GM18505 (cell line): ENCODE data around the gene TOP2B.

Source experiments
- ATAC-seq: cut with Tn5 transposase; IDR thresholded peaks from one replicate; pipeline ENCODE4 v1.9.1; 2021; ENCODE audit not compliant: unreplicated experiment
- POLR2A ChIP-seq: IDR thresholded peaks from 4 replicates; pipeline ENCODE4 v1.6.1; 2011; ENCODE audit warnings: borderline replicate concordance; ENCODE audit not compliant: insufficient read depth, insufficient read length; ENCODE audit errors: extremely low read depth

Gene TOP2B

GRCh38 chr3:25587526-25587925 lies 77.2 kb downstream of the TOP2B start:
- TF ChIP-seq POLR2A: no peak
- no peak for ATAC-seq

GRCh38 chr3:25587094-25587493 lies 77.6 kb downstream of the TOP2B start:
- no peak for ATAC-seq
- TF ChIP-seq POLR2A: no peak

- no peak for TF ChIP-seq POLR2A
- no peak for ATAC-seq
Measured at GRCh38 chr3:25586553-25586952, 78.2 kb downstream of the TOP2B start.

GRCh38 chr3:25586167-25586505 lies 78.6 kb downstream of the TOP2B start:
- TF ChIP-seq POLR2A: no peak
- no peak for ATAC-seq

GRCh38 chr3:25585361-25586166 lies 79.1 kb downstream of the TOP2B start:
- no peak for TF ChIP-seq POLR2A
- no peak for ATAC-seq

GRCh38 chr3:25584011-25584789 lies 80.5 kb downstream of the TOP2B start:
- ATAC-seq: no peak
- TF ChIP-seq POLR2A: no peak

GRCh38 chr3:25583343-25583742 lies 81.4 kb downstream of the TOP2B start:
- ATAC-seq: no peak
- TF ChIP-seq POLR2A: no peak

GRCh38 chr3:25582242-25582641 lies 82.5 kb downstream of the TOP2B start:
- no peak for ATAC-seq
- no peak for TF ChIP-seq POLR2A

GRCh38 chr3:25581823-25582222 lies 82.9 kb downstream of the TOP2B start:
- ATAC-seq: no peak
- TF ChIP-seq POLR2A: no peak

- no peak for TF ChIP-seq POLR2A
- no peak for ATAC-seq
Measured at GRCh38 chr3:25581335-25581734, 83.4 kb downstream of the TOP2B start.

GRCh38 chr3:25580534-25580933 lies 84.2 kb downstream of the TOP2B start:
- no peak for TF ChIP-seq POLR2A
- ATAC-seq: no peak

- no peak for TF ChIP-seq POLR2A
- ATAC-seq: no peak
Measured at GRCh38 chr3:25578059-25578458, 86.6 kb downstream of the TOP2B start.

GRCh38 chr3:25576831-25577454 lies 87.8 kb downstream of the TOP2B start:
- TF ChIP-seq POLR2A: no peak

GRCh38 chr3:25576146-25576545 lies 88.6 kb downstream of the TOP2B start:
- ATAC-seq: no peak
- no peak for TF ChIP-seq POLR2A

More at GRCh38 chr3:25576831-25577454, 87.8 kb downstream of the TOP2B start:
- no peak for ATAC-seq

GRCh38 chr3:25575001-25575400 lies 89.7 kb downstream of the TOP2B start:
- no peak for TF ChIP-seq POLR2A
- ATAC-seq: no peak
